ENCODE data around the gene STX1B.

- TF ChIP-seq CTCF (IDR thresholded peaks at IDR 0.05) (no peak), ZFX (IDR thresholded peaks at IDR 0.05; ENCODE audit: borderline replicate concordance) (no peak)
These were observed 59.2 kb downstream of the STX1B start for GRCh38 chr16:30951193-30951592.
